ENCODE measurements around the gene ZNF226.
"Not testable (repeated sequence)": the region's sequence is repeated elsewhere in the genome, so short reads cannot be mapped to it uniquely, and the experiment has no call there.

Gene ZNF226

DNA sequence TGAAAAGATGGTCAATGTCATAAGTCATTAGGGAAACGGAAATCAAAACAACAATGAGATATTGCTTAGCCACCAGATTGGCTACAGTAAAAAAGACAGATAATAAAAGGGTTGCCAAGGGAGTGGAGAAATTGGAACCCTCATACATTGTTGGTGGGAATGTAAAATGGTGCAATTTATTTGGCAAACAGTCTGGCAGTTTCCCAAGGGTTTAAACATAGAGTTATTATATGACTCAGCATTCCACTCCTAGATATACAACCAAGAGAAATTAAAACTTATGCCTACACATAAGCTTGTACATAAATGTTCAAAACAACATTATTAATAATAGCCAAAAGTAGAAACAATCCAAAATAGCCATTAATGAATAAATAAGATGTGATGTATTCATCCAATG, 37.6 kb downstream of the ZNF226 start:
- H3K36me3 ChIP-seq (replicated peaks; ENCODE audit: low read depth, low read length): no peaks in the 10 kb centered on the region

GRCh38 chr19:44202974-44203373, 38.1 kb downstream of the ZNF226 start:
- H3K27ac ChIP-seq (ENCODE audit: low read length): no peak overlapping the region
- no peaks in the 10 kb centered on the region for H3K4me1 ChIP-seq (ENCODE audit: low read length)
- no peak overlapping the region for H3K4me3 ChIP-seq (ENCODE audit: low read length)
- no peaks in the 10 kb centered on the region for H3K27me3 ChIP-seq (ENCODE audit: low read depth, low read length)
- TF ChIP-seq EZH2phosphoT487 (IDR thresholded peaks at IDR 0.05; ENCODE audit: low read depth): no peak
- TF ChIP-seq CTCF (IDR thresholded peaks at IDR 0.05; ENCODE audit: low read depth, low read length): no peak
- H3K9me3 ChIP-seq (ENCODE audit: insufficient read depth, low read length): no peaks in the 10 kb centered on the region; the same call in 1 of the 2 replicates
- H3K9ac ChIP-seq (ENCODE audit: low read length): no peak overlapping the region
- no peak overlapping the region for H3K4me2 ChIP-seq (ENCODE audit: low read length)
- no peaks in the 10 kb centered on the region for H3K79me2 ChIP-seq (ENCODE audit: low read length)
- no peaks in the 10 kb centered on the region for H4K20me1 ChIP-seq (ENCODE audit: insufficient read depth, low read length)
- no peak overlapping the region for H2AFZ ChIP-seq (ENCODE audit: low read depth, low read length)
- no peaks in the 10 kb centered on the region for H3K36me3 ChIP-seq (replicated peaks; ENCODE audit: low read depth, low read length)

More for the DNA sequence above, 37.6 kb downstream of the ZNF226 start:
- no peaks in the 10 kb centered on the region for H4K20me1 ChIP-seq (ENCODE audit: insufficient read depth, low read length)
- no peaks in the 10 kb centered on the region for H3K27me3 ChIP-seq (ENCODE audit: low read depth, low read length)
- no peaks in the 10 kb centered on the region for H3K9me3 ChIP-seq (ENCODE audit: insufficient read depth, low read length)
- no peak overlapping the region for H2AFZ ChIP-seq (ENCODE audit: low read depth, low read length)
- H3K9ac ChIP-seq (ENCODE audit: low read length): no peak overlapping the region
- H3K27ac ChIP-seq (ENCODE audit: low read length): no peak overlapping the region
- TF ChIP-seq CTCF (IDR thresholded peaks at IDR 0.05; ENCODE audit: low read depth, low read length) (no peak), EZH2phosphoT487 (IDR thresholded peaks at IDR 0.05; ENCODE audit: low read depth) (no peak)
- no peaks in the 10 kb centered on the region for H3K4me1 ChIP-seq (ENCODE audit: low read length)
- no peak overlapping the region for H3K4me3 ChIP-seq (ENCODE audit: low read length)
- no peaks in the 10 kb centered on the region for H3K79me2 ChIP-seq (ENCODE audit: low read length)
- no peak overlapping the region for H3K4me2 ChIP-seq (ENCODE audit: low read length)

GRCh38 chr19:44203877-44204276, 39.0 kb downstream of the ZNF226 start:
- not testable (repeated sequence) for H3K79me2 ChIP-seq (ENCODE audit: low read length); H2AFZ ChIP-seq (ENCODE audit: low read depth, low read length); H3K4me3 ChIP-seq (ENCODE audit: low read length); H3K9ac ChIP-seq (ENCODE audit: low read length); H3K9me3 ChIP-seq (ENCODE audit: insufficient read depth, low read length); H3K4me2 ChIP-seq (ENCODE audit: low read length); H3K27me3 ChIP-seq (ENCODE audit: low read depth, low read length); H3K4me1 ChIP-seq (ENCODE audit: low read length); H3K27ac ChIP-seq (ENCODE audit: low read length); H3K36me3 ChIP-seq (replicated peaks; ENCODE audit: low read depth, low read length); H4K20me1 ChIP-seq (ENCODE audit: insufficient read depth, low read length)

GRCh38 chr19:44204772-44205171, 39.9 kb downstream of the ZNF226 start:
- Histone ChIP-seq H3K9ac (ENCODE audit: low read length) (no peak overlapping the region), H3K27me3 (ENCODE audit: low read depth, low read length) (no peaks in the 10 kb centered on the region), H3K9me3 (ENCODE audit: insufficient read depth, low read length) (peaks cover 10% of the 10 kb centered on the region; the same call in 1 of the 2 replicates), H3K4me3 (ENCODE audit: low read length) (no peak overlapping the region), H3K4me2 (ENCODE audit: low read length) (no peak overlapping the region), H3K79me2 (ENCODE audit: low read length) (no peaks in the 10 kb centered on the region), H3K4me1 (ENCODE audit: low read length) (no peaks in the 10 kb centered on the region), H4K20me1 (ENCODE audit: insufficient read depth, low read length) (no peaks in the 10 kb centered on the region), H3K36me3 (replicated peaks; ENCODE audit: low read depth, low read length) (no peaks in the 10 kb centered on the region), H3K27ac (ENCODE audit: low read length) (no peak overlapping the region), H2AFZ (ENCODE audit: low read depth, low read length) (no peak overlapping the region)
- no peak for TF ChIP-seq EZH2phosphoT487 (IDR thresholded peaks at IDR 0.05; ENCODE audit: low read depth)
- no peak for TF ChIP-seq CTCF (IDR thresholded peaks at IDR 0.05; ENCODE audit: low read depth, low read length)

All from OCI-LY3 (cell line).